Measurements from ENCODE around the gene CAMTA1.

GRCh38 chr1:7560601-7561181 is 775.4 kb downstream of the CAMTA1 start:
- TF ChIP-seq BHLHE40 (IDR thresholded peaks at IDR 0.05; ENCODE audit: borderline replicate concordance) (no peak), SP1 (IDR thresholded peaks at IDR 0.05) (no peak), TARDBP (IDR thresholded peaks at IDR 0.05) (no peak), PKNOX1 (IDR thresholded peaks at IDR 0.05) (no peak), FOXM1 (IDR thresholded peaks at IDR 0.05; ENCODE audit: borderline replicate concordance) (no peak), FOXK2 (IDR thresholded peaks at IDR 0.05) (no peak), ELF4 (IDR thresholded peaks at IDR 0.05) (no peak), NFRKB (IDR thresholded peaks at IDR 0.05) (no peak), HDGF (IDR thresholded peaks at IDR 0.05; ENCODE audit: borderline replicate concordance) (no peak), SUZ12 (IDR thresholded peaks at IDR 0.05) (no peak), CTBP1 (IDR thresholded peaks at IDR 0.05; ENCODE audit: borderline replicate concordance) (no peak), ARNT (IDR thresholded peaks at IDR 0.05) (no peak)
